Progenitor cell of endocrine pancreas (in vitro differentiated cells): ENCODE results near the gene DKK1. TPM values are rescaled to one million over a fixed set of nuclear protein-coding genes. Genes with fewer than 3 reads are reported as not detected.

Experiments used
- DNase-seq: peaks from one replicate; pipeline ENCODE4 v3.0.0; 2021; ENCODE audit warnings: low spot score; ENCODE audit not compliant: unreplicated experiment
- H3K27ac Mint-ChIP-seq: 2 replicates; pipeline ENCODE4 v1.8.0; 2021; ENCODE audit warnings: mild to moderate bottlenecking, moderate library complexity, mixed read lengths
- H3K27me3 Mint-ChIP-seq: 2 replicates; pipeline ENCODE4 v1.8.0; 2021; ENCODE audit warnings: mixed read lengths
- H3K36me3 Mint-ChIP-seq: 2 replicates; pipeline ENCODE4 v1.8.0; 2022; ENCODE audit warnings: mixed read lengths; ENCODE audit not compliant: insufficient read depth
- H3K4me1 Mint-ChIP-seq: 2 replicates; pipeline ENCODE4 v1.8.0; 2021; ENCODE audit warnings: low read depth, mixed read lengths
- H3K4me3 Mint-ChIP-seq: 2 replicates; pipeline ENCODE4 v1.8.0; 2021; ENCODE audit warnings: low read depth, mild to moderate bottlenecking, moderate library complexity, mixed read lengths
- H3K9me3 Mint-ChIP-seq: 2 replicates; pipeline ENCODE4 v1.8.0; 2021; ENCODE audit warnings: low read depth, mixed read lengths
- CTCF ChIP-seq: fragments of 200-600 bp; sonication (generic); IDR thresholded peaks from one replicate; pipeline ENCODE4 v1.5.0; 2021; ENCODE audit warnings: antibody characterized with exemption, mild to moderate bottlenecking; ENCODE audit not compliant: unreplicated experiment
- total RNA-seq: library from RNA; stranded (reverse); gene quantifications from 2 replicates; pipeline ENCODE4 v1.2.1, GENCODE V29; 2021

DKK1 gene
- total RNA-seq, 1 donor from 2014 or later = 2.5 TPM

- no peak overlapping the region for H3K27ac Mint-ChIP-seq
- no peaks in the 10 kb centered on the region for H3K36me3 Mint-ChIP-seq
- H3K9me3 Mint-ChIP-seq = no peaks in the 10 kb centered on the region
- H3K27me3 Mint-ChIP-seq = peaks cover 44% of the 10 kb centered on the region
- DNase-seq = no peak
- TF ChIP-seq CTCF = no peak
- peaks cover 11% of the 10 kb centered on the region for H3K4me1 Mint-ChIP-seq
- no peak overlapping the region for H3K4me3 Mint-ChIP-seq
These were observed 4.1 kb downstream of the DKK1 start for GRCh38 chr10:52318136-52318701.

- Mint-ChIP-seq H3K4me1 (peaks cover 7% of the 10 kb centered on the region), H3K36me3 (no peaks in the 10 kb centered on the region), H3K27ac (no peak overlapping the region), H3K4me3 (no peak overlapping the region), H3K9me3 (no peaks in the 10 kb centered on the region), H3K27me3 (peaks cover 38% of the 10 kb centered on the region)
- no peak for TF ChIP-seq CTCF
- no peak for DNase-seq
These were observed 4.9 kb downstream of the DKK1 start for GRCh38 chr10:52318822-52319464.

GRCh38 chr10:52319926-52320325, 5.8 kb downstream of the DKK1 start:
- Mint-ChIP-seq H3K27me3 (peaks cover 29% of the 10 kb centered on the region), H3K27ac (no peak overlapping the region), H3K4me3 (no peak overlapping the region), H3K4me1 (peaks cover under 1% of the 10 kb centered on the region), H3K36me3 (no peaks in the 10 kb centered on the region), H3K9me3 (no peaks in the 10 kb centered on the region)
- no peak for DNase-seq
- TF ChIP-seq CTCF = no peak

GRCh38 chr10:52322323-52322722, 8.2 kb downstream of the DKK1 start:
- Mint-ChIP-seq H3K36me3 (no peaks in the 10 kb centered on the region), H3K4me1 (no peaks in the 10 kb centered on the region), H3K27me3 (peaks cover 5% of the 10 kb centered on the region), H3K9me3 (no peaks in the 10 kb centered on the region), H3K4me3 (no peak overlapping the region), H3K27ac (no peak overlapping the region)
- TF ChIP-seq CTCF = no peak
- DNase-seq = no peak

- Mint-ChIP-seq H3K4me1 (no peaks in the 10 kb centered on the region), H3K27me3 (peaks cover 2% of the 10 kb centered on the region), H3K9me3 (no peaks in the 10 kb centered on the region), H3K4me3 (no peak overlapping the region), H3K27ac (no peak overlapping the region), H3K36me3 (no peaks in the 10 kb centered on the region)
- TF ChIP-seq CTCF = no peak
- DNase-seq = no peak
These were observed 8.9 kb downstream of the DKK1 start for GRCh38 chr10:52322936-52323335.
